Stimulated activated CD4-positive, alpha-beta T cell treated with anti-CD3 and anti-CD28 coated beads, Interleukin-1b, Interleukin-23, amount 100 ng/mL, for 4 hours (primary cell): ENCODE results near the gene GALNT18.

ENCODE experiments used
- DNase-seq, 2 donors: peaks; one replicate each; pipeline ENCODE4 v3.0.0-alpha.2; 2020; ENCODE audit warnings: low read depth in 2 of 2

The GALNT18 gene

DNA sequence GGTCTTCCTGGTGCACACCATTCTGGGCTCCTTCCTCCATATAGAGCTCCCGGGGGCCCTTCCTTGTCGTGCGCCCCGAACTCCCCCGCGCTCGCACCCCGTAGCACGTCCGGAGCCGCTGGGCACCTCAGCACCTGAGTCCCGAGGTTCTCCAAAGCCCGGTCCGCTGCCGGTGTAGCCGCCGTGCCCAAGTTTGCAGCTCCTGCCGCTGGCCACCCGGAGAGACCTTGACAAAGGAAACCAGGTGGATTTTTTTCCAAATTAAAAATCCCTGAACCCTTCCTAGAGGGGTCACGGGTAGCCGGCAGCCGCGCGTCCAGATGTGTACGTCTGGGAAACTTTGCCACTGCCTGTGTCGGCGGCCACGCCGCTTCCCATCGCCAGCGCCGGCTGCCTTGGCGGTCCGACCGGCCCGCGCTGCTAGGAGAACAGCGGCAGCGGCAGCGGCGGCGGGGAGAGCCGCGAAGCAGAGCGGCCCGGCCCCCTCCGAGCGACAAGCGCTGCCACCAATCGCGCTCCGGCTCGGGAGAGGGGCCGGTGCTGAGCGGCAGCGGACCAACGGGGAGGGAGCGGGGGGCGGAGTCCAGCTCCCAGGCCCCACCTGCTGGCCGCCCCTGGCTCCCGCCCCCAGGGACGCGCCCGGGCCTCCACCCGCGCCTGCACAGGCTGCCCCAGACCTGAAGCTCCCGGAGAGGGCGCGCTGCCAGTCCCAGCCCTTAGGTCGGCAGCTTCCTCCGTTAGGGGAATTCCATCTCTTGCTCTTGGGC lies at the start of gene GALNT18:
Gene GALNT18 (minus strand): TSS at position 433 of the 767 bp plus-strand sequence.
- DNase-seq: peak; percentile 20 to 61

- DNase-seq: no peak
These were observed 48.8 kb upstream of the GALNT18 start for GRCh38 chr11:11670574-11670973.

DNA sequence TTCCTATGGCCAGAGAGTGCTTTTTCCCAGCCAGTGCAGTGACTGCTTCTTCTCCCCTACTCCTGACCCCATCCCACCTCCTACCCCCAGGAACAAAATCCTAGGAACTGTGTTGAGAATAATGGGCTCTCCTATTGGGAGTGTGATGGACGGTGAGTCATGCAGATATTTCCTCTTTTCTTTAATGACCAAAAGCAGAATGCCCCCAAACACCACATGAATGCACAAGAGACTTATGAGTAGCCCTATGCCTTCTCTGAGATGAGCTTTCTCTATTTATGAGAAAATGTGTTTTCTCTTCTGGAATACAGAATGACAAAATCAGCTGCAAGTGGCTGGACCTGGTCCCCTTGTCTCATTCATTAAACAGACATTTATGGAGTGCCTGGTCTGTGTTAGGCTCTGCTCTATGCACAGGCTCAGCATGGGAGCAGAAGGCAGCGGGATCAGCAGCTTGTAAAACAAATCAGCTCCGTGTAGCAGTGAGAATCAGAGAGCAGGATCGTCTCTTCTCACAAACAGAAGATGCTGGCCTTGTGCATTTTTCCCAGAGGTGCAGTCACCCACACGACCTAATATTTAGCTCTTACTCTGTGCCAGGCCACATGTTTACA lies 47.5 kb upstream of the GALNT18 start:
- DNase-seq: no peak

- no peak for DNase-seq
These were observed 47.0 kb upstream of the GALNT18 start for GRCh38 chr11:11668781-11669180.

GRCh38 chr11:11668274-11668673 lies 46.5 kb upstream of the GALNT18 start:
- DNase-seq: no peak

DNA sequence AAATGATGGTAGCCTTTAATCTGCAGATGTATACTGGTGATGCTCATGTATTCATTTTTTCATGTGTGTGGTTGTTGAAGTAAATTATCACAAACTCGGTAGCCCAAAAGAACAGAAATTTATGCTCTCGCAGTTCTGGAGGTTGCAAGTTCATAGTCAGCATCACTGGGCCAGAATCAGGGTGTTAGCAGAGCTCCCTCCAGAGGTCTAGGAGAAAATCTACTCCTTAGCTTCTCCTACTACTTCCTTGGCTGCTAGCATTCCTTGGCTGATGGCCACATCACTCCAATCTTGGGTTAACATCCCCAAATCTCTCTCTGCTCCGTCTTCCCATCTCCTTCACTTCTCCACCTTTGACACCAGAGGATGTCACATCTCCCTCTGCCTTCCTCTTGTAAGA lies 45.3 kb upstream of the GALNT18 start:
- DNase-seq: no peak

DNA sequence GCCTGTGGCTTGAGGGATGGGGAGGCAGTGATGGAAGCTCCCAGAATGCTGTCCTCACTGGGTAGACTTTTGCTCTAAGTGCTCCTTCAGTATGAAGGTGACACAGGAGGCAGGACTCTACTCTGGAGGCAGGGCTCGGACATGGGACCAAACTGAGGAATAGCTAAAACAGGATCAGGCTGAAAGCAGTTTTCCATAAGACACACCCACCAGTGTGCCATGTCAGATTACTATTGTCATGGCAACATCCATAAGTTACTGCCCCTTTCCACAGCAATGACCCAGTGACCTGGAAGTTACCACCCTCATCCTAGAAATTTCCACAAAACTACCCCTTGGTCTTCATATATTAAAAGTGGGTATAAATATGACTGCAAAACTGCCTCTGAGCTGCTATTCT lies 43.6 kb upstream of the GALNT18 start:
- no peak for DNase-seq

GRCh38 chr11:11663907-11664306 lies 42.1 kb upstream of the GALNT18 start:
- DNase-seq: no peak

- DNase-seq: no peak
These were observed 40.8 kb upstream of the GALNT18 start for GRCh38 chr11:11662578-11662977.

- DNase-seq: no peak
These were observed 39.7 kb upstream of the GALNT18 start for GRCh38 chr11:11661326-11662040.

GRCh38 chr11:11660363-11660740 lies 38.5 kb upstream of the GALNT18 start:
- DNase-seq: no peak

- DNase-seq: no peak
These were observed 38.0 kb upstream of the GALNT18 start for GRCh38 chr11:11659567-11660362.

- no peak for DNase-seq
These were observed 35.6 kb upstream of the GALNT18 start for GRCh38 chr11:11657218-11657955.

DNA sequence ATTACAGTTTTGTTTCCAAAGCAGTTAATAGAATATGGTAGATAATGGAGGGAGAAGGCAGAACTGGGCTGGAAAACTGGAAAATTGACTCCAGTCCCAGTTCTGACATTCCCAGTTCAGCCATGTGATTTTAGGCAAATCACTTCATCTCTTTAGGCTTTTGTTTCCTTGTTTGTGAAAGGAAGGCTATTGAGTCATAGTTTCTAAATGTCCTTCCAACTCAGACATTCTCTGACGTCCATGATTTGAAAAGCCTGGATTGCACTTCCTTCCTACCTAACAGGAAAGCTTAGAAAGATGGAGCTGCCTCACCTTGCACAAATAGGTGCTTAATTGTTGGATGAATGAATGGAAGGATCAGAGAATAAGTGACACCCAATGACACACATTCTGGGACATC lies 19.8 kb upstream of the GALNT18 start:
- no peak for DNase-seq

- DNase-seq: no peak
These were observed 19.2 kb upstream of the GALNT18 start for GRCh38 chr11:11640996-11641395.

GRCh38 chr11:11640152-11640551 lies 18.3 kb upstream of the GALNT18 start:
- no peak for DNase-seq

DNA sequence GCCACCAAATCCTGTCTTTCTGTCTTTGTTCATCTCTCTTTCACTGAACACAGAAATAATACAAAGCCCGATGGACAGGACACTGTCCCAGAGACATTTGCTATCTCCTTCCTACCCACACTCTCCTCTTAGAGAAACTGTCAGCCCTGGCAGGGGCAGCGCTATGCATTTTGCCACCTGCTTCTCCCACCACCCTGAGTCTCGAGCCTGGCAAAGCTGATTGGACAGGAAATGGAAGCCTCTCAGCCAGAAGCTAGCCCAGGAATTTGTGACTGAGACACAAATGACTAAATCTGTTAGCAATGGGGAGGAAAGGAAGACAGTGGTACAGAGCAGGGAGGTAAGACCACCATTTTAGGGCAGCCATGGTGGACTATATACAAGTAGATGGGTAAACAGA lies 14.9 kb upstream of the GALNT18 start:
- DNase-seq: no peak

DNA sequence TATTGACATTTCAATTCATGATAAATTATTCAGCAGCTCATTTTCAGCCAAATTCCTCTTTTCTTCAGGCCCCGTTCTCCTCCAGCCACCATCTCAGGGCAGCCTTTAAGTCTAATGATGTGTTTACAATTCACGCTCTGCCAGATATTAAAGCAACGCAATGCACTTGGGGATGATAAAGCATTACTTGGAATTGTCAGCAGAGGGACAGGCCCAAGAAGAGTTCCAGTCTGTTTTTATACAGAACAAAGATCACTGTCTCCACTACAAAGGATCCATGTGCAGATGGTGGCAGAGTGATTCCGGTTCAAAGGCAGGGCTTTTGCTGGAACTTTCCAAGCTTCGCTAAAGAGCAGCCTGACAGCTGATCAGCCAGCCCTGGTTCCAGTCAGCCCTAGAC lies 13.6 kb upstream of the GALNT18 start:
- no peak for DNase-seq

- no peak for DNase-seq
These were observed 7.6 kb upstream of the GALNT18 start for GRCh38 chr11:11629368-11629767.

- DNase-seq: no peak
These were observed 6.8 kb upstream of the GALNT18 start for GRCh38 chr11:11628651-11629050.

DNA sequence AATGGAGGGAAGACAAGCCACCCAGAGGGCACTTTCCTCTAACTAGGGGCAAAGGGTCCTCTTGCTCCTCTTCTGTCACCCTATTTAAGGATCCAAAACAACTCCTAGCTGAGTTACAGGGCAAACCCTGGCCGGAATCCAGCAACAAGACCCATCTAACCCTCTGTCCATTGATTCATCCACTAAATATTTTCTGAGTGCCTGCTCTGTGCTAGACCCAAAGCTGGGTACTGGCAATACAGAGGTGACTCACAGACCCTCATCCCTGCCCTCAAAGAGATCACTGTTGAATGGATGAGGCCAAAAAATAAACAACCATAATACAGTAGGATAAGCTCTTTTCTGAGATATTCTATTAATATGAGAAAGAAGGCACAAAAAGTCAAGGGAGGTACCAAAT lies 4.3 kb upstream of the GALNT18 start:
- no peak for DNase-seq
